ENCODE measurements around the gene PHF12.

Gene PHF12

DNA sequence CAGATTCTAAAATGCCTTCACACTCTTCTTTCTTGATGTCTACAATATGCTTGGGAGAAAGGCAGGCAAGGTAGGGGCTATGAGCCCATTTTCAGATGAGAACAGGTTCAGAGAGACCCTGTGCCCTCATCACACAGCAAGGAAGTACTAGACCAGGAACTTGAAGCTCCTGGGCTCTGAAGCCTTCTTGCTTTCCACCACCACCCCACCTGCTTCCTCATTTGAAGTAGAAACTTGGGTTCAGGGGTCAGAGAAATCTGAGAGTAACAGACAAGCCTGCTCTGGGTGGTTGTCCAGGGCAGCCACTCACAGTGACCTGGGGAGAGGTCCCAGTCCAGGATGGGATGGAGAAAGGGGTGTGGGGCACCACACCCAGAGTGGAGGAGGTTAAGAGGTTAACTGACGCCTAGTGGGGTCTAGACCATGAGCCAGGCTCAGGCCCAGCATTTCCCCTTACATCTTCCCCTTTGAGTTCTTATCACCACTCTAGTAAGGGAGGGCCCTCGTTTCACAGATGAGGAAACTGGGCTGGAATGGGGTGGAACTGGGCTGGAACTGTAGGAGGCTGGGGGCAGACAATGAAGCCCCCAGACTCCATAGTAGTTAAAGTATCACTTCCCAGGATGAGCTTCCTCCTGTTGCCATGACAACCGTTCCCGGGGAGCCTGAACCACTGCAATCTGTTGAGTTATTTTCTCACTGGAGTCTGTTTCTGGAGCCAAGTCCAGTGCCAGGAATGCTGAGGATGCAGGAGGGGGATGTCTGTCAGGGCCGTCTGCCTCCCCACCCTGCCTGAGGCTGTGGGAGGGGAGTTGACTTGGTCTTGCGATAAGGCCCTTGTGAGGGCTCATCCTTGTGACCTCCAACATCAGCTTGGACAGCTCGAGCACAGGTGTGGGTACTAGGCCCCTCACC, 16.2 kb upstream of the PHF12 start:
- Mint-ChIP-seq H3K27ac (no peak overlapping the region), H3K36me3 (ENCODE audit: low read depth) (no peaks in the 10 kb centered on the region), H3K9me3 (no peaks in the 10 kb centered on the region), H3K4me1 (no peaks in the 10 kb centered on the region), H3K4me3 (no peak overlapping the region), H3K27me3 (no peaks in the 10 kb centered on the region)
- no peak for DNase-seq
- ATAC-seq: no peak

DNA sequence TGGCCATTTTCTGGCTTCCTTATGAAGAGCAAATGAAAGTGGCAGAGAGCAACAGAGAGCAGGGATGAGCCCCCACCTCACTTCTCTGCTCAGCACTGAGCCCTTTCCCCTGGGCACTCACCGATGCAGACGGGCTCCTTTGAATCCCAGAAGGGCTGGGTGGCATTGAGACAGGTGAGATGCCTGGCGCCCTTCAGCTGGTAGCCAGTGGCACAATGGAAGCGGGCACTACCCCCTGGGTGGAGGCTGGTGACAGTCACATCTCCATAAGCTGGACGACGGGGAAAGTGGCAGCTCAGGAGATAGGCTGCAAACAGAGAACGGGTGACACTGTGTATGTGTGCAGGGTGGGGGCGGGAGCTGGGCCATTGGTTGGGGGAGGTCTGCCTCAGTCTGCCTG, 12.5 kb upstream of the PHF12 start:
- Mint-ChIP-seq H3K27ac (no peak overlapping the region), H3K4me3 (no peak overlapping the region), H3K4me1 (no peaks in the 10 kb centered on the region), H3K27me3 (no peaks in the 10 kb centered on the region), H3K36me3 (ENCODE audit: low read depth) (no peaks in the 10 kb centered on the region), H3K9me3 (no peaks in the 10 kb centered on the region)
- ATAC-seq (no peak), DNase-seq (no peak)

DNA sequence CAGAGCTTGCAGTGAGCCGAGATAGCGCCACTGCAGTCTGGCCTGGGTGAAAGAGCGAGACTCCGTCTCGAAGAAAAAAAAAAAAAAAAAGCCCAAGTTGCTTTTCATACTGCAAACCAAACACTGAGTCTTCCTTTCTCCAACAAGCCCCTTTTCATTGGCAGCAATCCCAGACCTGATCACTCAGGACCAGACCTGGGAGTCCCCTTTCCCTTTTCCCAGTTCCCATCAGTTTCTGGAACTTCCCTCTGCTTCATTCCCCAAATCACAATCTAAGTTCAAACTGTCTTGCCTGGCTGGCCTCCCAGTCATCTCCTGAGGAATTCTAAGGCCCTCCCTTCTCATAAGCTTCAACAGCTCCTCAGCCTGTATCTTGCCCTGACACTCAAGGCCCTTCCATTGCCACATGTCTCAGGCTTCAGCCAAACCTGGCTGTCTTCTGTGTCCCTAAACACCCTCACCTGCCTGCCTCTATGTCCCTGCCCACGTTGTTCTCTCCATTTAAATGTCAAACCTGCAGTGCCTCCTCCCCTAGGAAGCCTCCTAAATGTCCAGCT, 11.8 kb upstream of the PHF12 start:
- H3K9me3 Mint-ChIP-seq: no peaks in the 10 kb centered on the region
- no peak overlapping the region for H3K27ac Mint-ChIP-seq

DNA sequence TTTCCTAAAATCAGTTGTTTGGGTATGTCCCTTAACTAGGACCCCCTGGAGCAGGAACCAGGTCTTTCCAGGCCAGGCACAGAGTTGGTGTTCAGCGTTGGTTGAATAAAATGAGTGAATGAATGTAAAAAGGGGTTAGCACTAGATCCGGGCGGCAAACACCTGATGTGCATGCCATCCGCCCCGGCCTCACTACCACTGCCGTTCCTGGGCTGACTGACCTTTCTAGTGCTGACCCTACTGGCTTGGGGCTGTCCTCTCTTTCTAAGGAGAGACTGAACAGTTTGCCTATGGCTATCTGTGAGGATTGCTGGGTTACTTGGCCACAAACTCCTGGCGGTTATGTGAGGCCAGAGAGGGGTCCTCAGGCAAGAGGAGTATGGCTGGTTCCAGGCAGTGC, 10.1 kb upstream of the PHF12 start:
- H3K4me3 Mint-ChIP-seq: no peak overlapping the region
- H3K4me1 Mint-ChIP-seq: no peaks in the 10 kb centered on the region
- DNase-seq (no peak), ATAC-seq (no peak)
- H3K9me3 Mint-ChIP-seq: no peaks in the 10 kb centered on the region
- H3K36me3 Mint-ChIP-seq (ENCODE audit: low read depth): no peaks in the 10 kb centered on the region
- no peaks in the 10 kb centered on the region for H3K27me3 Mint-ChIP-seq
- H3K27ac Mint-ChIP-seq: no peak overlapping the region

More for the DNA sequence above, 11.8 kb upstream of the PHF12 start:
- H3K4me1 Mint-ChIP-seq: no peaks in the 10 kb centered on the region
- H3K27me3 Mint-ChIP-seq: no peaks in the 10 kb centered on the region
- ATAC-seq (no peak), DNase-seq (no peak)
- no peaks in the 10 kb centered on the region for H3K36me3 Mint-ChIP-seq (ENCODE audit: low read depth)
- no peak overlapping the region for H3K4me3 Mint-ChIP-seq

DNA sequence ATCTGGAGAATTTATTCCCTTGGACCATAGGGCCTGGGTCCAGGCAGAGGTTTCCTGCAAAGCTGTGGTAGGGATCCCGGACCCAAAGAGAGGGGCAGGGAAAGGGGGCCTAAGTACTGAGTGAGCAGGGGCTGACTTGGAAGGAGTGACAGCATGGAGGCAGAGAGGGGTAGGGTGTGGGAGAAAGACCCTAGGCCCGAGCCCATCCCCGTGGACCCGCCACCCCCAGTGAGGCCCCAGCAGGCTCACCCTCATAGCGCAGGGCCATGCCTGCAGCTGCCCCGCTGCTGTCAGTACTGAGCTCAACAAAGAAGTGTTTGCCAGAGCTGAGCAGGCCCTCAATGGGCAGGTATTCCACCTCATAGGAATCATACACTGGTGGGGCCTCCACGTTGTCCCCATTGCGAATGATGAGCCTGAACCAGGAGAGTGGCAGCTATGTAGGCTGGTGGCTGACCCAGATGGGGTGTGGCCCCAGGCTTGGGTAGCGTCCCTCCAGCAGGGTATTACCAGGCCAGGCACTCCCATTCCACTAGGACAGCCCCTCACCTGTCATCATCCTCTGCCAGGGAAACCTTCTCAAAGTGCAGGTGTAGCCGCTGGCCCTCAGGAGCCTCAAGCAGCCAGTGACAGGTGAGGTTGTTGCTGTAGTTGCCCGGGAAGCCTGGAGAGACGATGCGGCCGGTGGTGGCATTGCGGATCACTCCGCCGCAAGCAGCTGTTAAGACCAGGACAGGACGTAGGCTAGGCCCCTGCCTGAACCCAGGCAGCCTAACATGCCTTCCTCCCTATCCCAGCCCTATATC, 9.1 kb upstream of the PHF12 start:
- H3K27ac Mint-ChIP-seq: no peak overlapping the region
- ATAC-seq (no peak), DNase-seq (no peak)
- no peak overlapping the region for H3K4me3 Mint-ChIP-seq
- no peaks in the 10 kb centered on the region for H3K36me3 Mint-ChIP-seq (ENCODE audit: low read depth)
- no peaks in the 10 kb centered on the region for H3K27me3 Mint-ChIP-seq
- H3K4me1 Mint-ChIP-seq: no peaks in the 10 kb centered on the region
- H3K9me3 Mint-ChIP-seq: no peaks in the 10 kb centered on the region

DNA sequence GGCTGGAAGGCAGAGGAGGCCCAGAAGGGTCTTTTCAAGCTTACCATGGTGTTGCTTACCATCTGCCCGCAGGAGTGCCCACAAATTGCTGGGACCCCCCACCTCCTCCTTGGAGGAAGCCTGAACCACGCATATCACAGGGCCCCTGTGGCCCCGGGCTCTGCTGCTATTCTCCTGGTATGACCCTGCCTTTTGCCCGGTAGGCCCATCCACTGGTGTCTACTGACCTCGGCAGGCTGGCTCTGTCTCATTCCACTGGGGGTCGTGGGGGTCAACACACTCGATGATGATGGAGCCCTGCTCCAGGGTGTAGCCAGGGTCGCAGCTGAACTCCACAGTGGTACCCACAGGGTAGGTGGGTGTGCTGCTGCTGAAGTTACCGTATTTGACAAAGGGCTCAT, 8.2 kb upstream of the PHF12 start:
- no peaks in the 10 kb centered on the region for H3K9me3 Mint-ChIP-seq
- no peak for ATAC-seq
- H3K36me3 Mint-ChIP-seq (ENCODE audit: low read depth): no peaks in the 10 kb centered on the region
- H3K27ac Mint-ChIP-seq: no peak overlapping the region
- H3K4me3 Mint-ChIP-seq: no peak overlapping the region
- H3K27me3 Mint-ChIP-seq: no peaks in the 10 kb centered on the region
- H3K4me1 Mint-ChIP-seq: no peaks in the 10 kb centered on the region
- no peak for DNase-seq

DNA sequence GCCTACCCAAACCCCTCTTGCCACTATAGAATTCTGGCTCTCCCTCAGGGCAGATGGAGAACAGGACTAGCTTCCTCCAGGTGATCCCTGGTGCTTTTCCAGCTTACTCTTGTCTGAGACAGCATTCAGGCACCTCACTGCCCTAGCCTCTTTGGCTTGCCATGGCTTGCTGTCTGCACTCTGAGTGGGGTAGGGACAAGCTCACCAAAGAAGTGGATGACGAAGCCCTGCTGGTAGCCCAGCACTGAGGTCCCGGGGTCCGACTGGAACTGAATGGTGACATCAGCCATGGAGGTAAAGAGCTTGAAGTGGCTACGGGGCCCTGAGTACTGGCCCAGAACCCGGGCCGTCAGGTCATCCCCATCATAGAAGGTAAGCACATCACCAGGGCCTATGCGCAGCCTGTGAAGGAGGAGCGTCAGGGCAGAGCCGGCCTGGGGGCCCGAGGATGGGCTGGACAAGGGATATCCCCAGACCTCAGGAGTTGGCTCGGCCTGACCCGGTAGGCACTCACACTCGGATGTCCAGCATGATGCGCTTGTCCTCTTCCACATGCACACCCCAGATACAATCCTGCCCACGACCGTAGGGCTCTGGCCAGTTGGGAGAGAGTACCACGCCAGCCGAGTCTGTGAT, 7.6 kb upstream of the PHF12 start:
- Mint-ChIP-seq H3K27ac (no peak overlapping the region), H3K4me1 (no peaks in the 10 kb centered on the region), H3K9me3 (no peaks in the 10 kb centered on the region), H3K4me3 (no peak overlapping the region), H3K27me3 (no peaks in the 10 kb centered on the region), H3K36me3 (ENCODE audit: low read depth) (no peaks in the 10 kb centered on the region)
- ATAC-seq (no peak), DNase-seq (no peak)

DNA sequence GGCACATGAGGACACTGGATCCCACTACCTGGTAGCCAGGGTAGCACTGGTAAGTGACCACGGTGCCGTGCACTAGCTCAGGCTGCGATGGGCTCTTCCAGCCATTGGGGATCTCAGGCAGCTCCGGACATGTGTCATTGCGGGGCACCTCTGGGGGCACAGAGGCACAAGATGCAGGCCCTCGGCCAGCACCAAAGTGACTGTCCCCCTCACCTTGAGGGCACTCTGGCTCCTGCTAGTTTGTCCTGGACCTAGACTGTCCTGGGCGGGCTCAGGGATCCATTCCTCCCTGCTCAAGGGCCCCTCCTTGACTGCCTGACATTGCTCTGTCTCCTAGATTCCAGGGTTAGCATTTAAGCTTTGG, 6.7 kb upstream of the PHF12 start:
- DNase-seq: no peak
- H3K27ac Mint-ChIP-seq: no peak overlapping the region
- no peak for ATAC-seq

DNA sequence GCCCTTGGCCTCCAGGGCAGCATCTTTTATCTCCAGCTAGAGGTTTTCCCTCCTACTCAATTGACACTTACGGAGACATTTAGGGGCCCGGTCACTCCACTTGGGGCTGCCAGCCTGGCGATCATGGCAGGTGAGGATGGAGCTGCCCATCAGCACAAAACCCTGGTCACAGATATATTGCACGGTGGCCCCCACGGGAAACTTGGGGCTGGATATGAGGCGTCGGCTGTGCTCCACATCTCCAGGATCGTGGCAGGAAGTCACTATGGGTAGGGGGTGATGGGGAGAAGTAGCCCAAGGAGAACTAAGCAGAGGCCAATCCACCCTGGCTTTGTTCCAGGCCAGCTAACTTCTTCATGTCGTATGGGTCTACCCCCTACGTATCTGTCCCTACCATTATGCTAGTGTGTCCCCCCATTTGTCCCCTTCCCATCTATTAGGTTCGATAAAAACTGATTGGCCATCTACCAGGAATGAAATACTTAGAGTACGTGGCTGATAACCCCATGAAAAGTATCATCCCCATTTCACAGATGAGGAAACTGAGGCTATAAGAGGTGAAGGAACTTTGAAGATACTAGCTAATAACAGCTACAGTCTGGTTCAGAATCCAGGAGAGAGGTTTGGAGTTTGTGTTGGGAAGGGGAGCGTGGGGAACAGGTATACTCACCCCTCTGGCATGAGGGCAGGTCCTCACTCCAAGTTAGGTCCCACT, 6.1 kb upstream of the PHF12 start:
- Mint-ChIP-seq H3K27me3 (no peaks in the 10 kb centered on the region), H3K4me1 (no peaks in the 10 kb centered on the region), H3K27ac (no peak overlapping the region), H3K4me3 (no peak overlapping the region), H3K36me3 (ENCODE audit: low read depth) (no peaks in the 10 kb centered on the region), H3K9me3 (no peaks in the 10 kb centered on the region)
- DNase-seq (no peak), ATAC-seq (no peak)

More for the DNA sequence above, 6.7 kb upstream of the PHF12 start:
- no peaks in the 10 kb centered on the region for H3K27me3 Mint-ChIP-seq
- no peaks in the 10 kb centered on the region for H3K36me3 Mint-ChIP-seq (ENCODE audit: low read depth)
- no peaks in the 10 kb centered on the region for H3K9me3 Mint-ChIP-seq
- no peaks in the 10 kb centered on the region for H3K4me1 Mint-ChIP-seq
- H3K4me3 Mint-ChIP-seq: no peak overlapping the region

DNA sequence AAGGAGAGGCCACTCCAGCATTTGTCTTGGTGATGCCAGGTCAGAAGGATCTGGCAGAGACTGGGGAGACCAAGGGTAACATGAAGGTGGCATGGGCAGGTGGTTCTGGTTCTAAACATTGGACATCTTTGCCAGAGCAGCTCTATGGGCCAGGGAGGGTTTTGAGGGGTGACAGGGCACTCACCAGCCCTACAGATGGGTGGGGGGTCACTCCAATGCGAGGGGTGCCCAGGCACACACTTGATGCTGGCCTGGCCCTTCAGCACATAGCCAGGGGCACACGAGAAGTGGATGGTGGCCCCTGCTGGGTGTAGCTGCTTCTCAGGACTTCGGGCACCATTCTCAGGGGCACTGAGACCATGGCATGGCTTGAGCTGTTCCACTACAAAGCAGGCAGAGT, 5.5 kb upstream of the PHF12 start:
- DNase-seq: no peak
- no peak for ATAC-seq
- Mint-ChIP-seq H3K36me3 (ENCODE audit: low read depth) (no peaks in the 10 kb centered on the region), H3K9me3 (no peaks in the 10 kb centered on the region), H3K27me3 (no peaks in the 10 kb centered on the region), H3K27ac (no peak overlapping the region), H3K4me3 (no peak overlapping the region), H3K4me1 (no peaks in the 10 kb centered on the region)

DNA sequence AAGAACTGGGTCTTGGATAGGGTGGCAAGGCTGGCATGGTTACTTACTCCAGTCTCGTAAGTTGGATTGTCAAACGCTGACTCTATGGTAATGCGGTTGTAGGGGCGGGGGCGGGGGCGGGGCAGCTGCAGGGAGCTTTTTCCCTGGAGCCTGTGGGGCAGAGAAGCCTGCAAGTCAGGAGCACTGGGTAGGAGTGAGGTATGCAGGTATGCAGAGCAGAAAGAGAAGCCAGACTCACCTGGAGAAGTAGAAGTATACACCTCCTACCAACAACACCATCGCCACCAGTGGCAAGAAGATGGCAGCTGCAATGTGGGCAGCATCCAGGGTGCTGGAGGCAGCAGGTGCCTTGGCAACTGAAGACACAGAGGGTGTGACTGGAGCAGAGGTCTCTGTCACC, 4.8 kb upstream of the PHF12 start:
- ATAC-seq: no peak
- no peak overlapping the region for H3K4me3 Mint-ChIP-seq
- no peak overlapping the region for H3K27ac Mint-ChIP-seq
- no peak for DNase-seq
- no peaks in the 10 kb centered on the region for H3K4me1 Mint-ChIP-seq
- H3K27me3 Mint-ChIP-seq: no peaks in the 10 kb centered on the region
- H3K36me3 Mint-ChIP-seq (ENCODE audit: low read depth): no peaks in the 10 kb centered on the region
- no peaks in the 10 kb centered on the region for H3K9me3 Mint-ChIP-seq

DNA sequence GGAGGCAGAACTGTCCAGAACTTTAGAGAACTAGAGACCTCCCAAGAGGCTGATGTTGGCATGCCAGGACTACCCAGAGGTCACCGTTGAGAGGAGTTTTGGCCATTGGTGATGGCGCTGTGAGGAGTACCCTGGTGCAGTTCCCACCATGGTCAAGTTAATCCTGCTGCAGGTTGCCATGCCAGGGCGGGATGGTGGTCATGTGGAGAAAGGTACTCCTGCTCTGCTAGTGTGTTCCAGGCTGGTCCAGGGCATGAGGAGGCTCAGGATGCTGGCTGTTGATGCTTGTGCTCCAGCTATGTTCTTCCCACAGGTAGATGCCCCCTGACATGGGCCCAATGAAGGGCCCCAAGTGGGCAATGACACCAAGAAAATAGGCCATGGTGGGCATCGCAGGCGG, 4.1 kb upstream of the PHF12 start:
- no peak overlapping the region for H3K4me3 Mint-ChIP-seq
- H3K27me3 Mint-ChIP-seq: no peaks in the 10 kb centered on the region
- peaks cover 3% of the 10 kb centered on the region for H3K36me3 Mint-ChIP-seq (ENCODE audit: low read depth)
- no peak for DNase-seq
- no peak overlapping the region for H3K27ac Mint-ChIP-seq
- no peaks in the 10 kb centered on the region for H3K9me3 Mint-ChIP-seq
- H3K4me1 Mint-ChIP-seq: no peaks in the 10 kb centered on the region
- no peak for ATAC-seq

DNA sequence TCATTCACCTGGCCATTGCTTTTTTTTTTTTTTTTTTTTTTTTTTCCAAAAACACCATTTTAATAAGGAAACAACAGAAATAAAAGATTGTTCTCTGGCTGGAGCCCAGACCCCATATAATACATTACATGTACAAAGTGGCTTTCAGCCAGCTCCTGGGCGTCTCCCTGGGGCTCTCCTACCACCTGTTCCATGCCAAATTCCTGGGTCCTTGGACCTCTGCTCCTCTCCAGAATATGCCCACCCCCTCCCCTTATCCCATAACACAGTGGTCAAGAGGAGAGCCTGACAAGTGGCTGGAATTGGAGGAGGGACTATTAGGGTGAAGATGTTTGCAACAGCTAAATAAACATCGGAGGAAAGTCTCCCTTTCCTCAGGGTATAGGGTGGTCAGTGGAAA, 3.6 kb upstream of the PHF12 start:
- H3K36me3 Mint-ChIP-seq (ENCODE audit: low read depth): peaks cover 4% of the 10 kb centered on the region
- DNase-seq (no peak), ATAC-seq (no peak)
- H3K27ac Mint-ChIP-seq: no peak overlapping the region
- no peaks in the 10 kb centered on the region for H3K27me3 Mint-ChIP-seq
- no peaks in the 10 kb centered on the region for H3K9me3 Mint-ChIP-seq
- no peak overlapping the region for H3K4me3 Mint-ChIP-seq
- no peaks in the 10 kb centered on the region for H3K4me1 Mint-ChIP-seq

DNA sequence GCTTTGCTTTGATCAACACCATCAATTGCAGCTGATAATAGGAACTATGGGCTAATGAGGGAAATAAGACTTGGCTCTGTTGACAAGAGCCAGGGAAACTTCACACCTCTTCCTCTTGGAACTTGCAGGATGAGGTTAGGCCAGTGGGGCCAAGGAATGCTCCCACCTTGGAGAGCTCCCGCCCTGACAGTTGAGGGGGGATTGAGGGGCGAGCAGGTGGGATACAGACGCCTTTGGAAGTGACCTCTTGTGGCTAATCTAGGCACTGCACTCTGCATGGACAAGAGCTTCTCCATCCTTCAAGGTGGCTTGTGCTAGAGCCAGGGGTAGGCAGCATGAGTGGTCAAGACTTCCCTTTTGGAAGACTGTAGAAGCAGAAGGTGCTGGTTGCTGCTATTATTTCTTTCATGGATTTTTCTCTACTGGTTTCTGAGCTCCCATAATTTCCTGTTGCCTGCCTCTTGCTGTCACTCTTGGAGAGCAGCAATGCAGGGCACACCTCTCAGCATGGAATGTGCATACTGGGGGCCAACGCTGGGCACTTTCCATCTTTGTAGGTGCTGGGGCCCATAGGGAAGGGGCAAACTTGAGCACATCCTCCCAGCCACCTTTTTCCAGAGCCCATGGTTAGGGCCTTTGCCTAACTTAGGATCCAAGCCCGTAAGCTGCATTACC, 2.3 kb upstream of the PHF12 start:
- H3K36me3 Mint-ChIP-seq (ENCODE audit: low read depth): peaks cover 9% of the 10 kb centered on the region
- peaks cover 2% of the 10 kb centered on the region for H3K4me1 Mint-ChIP-seq
- no peak overlapping the region for H3K27ac Mint-ChIP-seq
- ATAC-seq (no peak), DNase-seq (peak; percentile 69)
- no peak overlapping the region for H3K4me3 Mint-ChIP-seq
- H3K9me3 Mint-ChIP-seq: no peaks in the 10 kb centered on the region
- H3K27me3 Mint-ChIP-seq: no peaks in the 10 kb centered on the region
